Fibroblast of the aortic adventitia (primary cell): ENCODE measurements around the gene DPP8. TPM values are rescaled to one million over a fixed set of nuclear protein-coding genes. Genes with fewer than 3 reads are reported as not detected.
"Not testable (repeated sequence)": the region's sequence is repeated elsewhere in the genome, so short reads cannot be mapped to it uniquely, and the experiment has no call there.

Experiments used
- DNase-seq: peaks from one replicate; pipeline ENCODE4 v3.0.0-alpha.2; 2010; ENCODE audit warnings: low read depth
- H3K4me3 ChIP-seq: 2 replicates; pipeline ENCODE4 v1.5.1; 2011; ENCODE audit warnings: low read depth, mild to moderate bottlenecking, control low read depth, low read length, moderate library complexity
- CTCF ChIP-seq: IDR thresholded peaks from 2 replicates; pipeline ENCODE4 v1.5.1; 2011; ENCODE audit warnings: mild to moderate bottlenecking, low read length, control low read depth, inconsistent platforms; ENCODE audit not compliant: insufficient read depth
- total RNA-seq: library from RNA; depleted of rRNA; stranded (reverse); fragments of >200 nt; gene quantifications from 2 replicates; pipeline ENCODE4 v1.2.3, GENCODE V29; 2012; ENCODE audit warnings: low replicate concordance

Gene DPP8
- total RNA-seq, 1 donor: 46.5 TPM

- DNase-seq: no peak
Observed at GRCh38 chr15:65466901-65467300, 50.6 kb downstream of the DPP8 start.

GRCh38 chr15:65463096-65463495, 54.4 kb downstream of the DPP8 start:
- not testable (repeated sequence) for H3K4me3 ChIP-seq, DNase-seq

More at GRCh38 chr15:65466901-65467300, 50.6 kb downstream of the DPP8 start:
- TF ChIP-seq CTCF: no peak
- no peak overlapping the region for H3K4me3 ChIP-seq

GRCh38 chr15:65460741-65461347, 56.6 kb downstream of the DPP8 start:
- no peak for DNase-seq
- H3K4me3 ChIP-seq: no peak overlapping the region
- TF ChIP-seq CTCF: no peak

- not testable (repeated sequence) for DNase-seq, H3K4me3 ChIP-seq
Observed at GRCh38 chr15:65455256-65455655, 62.2 kb downstream of the DPP8 start.

GRCh38 chr15:65451989-65452388, 65.5 kb downstream of the DPP8 start:
- no peak overlapping the region for H3K4me3 ChIP-seq
- TF ChIP-seq CTCF: no peak
- no peak for DNase-seq

- no peak overlapping the region for H3K4me3 ChIP-seq
- no peak for DNase-seq
- no peak for TF ChIP-seq CTCF
Observed at GRCh38 chr15:65450556-65450955, 66.9 kb downstream of the DPP8 start.

- no peak for TF ChIP-seq CTCF
- DNase-seq: no peak
Observed at GRCh38 chr15:65447145-65447544, 70.3 kb downstream of the DPP8 start.

GRCh38 chr15:65434201-65434600, 83.3 kb downstream of the DPP8 start:
- no peak overlapping the region for H3K4me3 ChIP-seq
- DNase-seq: no peak
- TF ChIP-seq CTCF: no peak

More at GRCh38 chr15:65447145-65447544, 70.3 kb downstream of the DPP8 start:
- H3K4me3 ChIP-seq: no peak overlapping the region
